PC-9 (cell line): Measurements from ENCODE around the gene KIF26B. TPM values are rescaled to one million over a fixed set of nuclear protein-coding genes. Genes with fewer than 3 reads are reported as not detected.

ENCODE experiments used
- BruUV-seq: library from RNA; stranded (reverse); fragments of 400-500 nt; replicated peaks from 2 replicates; lab custom pipeline; 2021; lab: Mats Ljungman, UMichigan
- CTCF ChIA-PET: fragments of 300-600 bp; sonication (Branson Sonifier 250); formaldehyde crosslinking; loops from one replicate; lab custom pipeline; 2022; ENCODE audit warnings: antibody characterized with exemption; lab: Charles Lee
- POLR2A ChIA-PET: fragments of 300-600 bp; sonication (Branson Sonifier 250); formaldehyde crosslinking; loops from one replicate; lab custom pipeline; 2022; ENCODE audit warnings: antibody characterized with exemption; ENCODE audit not compliant: unreplicated experiment; lab: Charles Lee
- DNase-seq, 2 experiments: peaks; one replicate each; pipeline versions ENCODE4 v3.0.0 to v3.0.0-alpha.2; 2015 to 2022; ENCODE audit warnings: mixed read lengths in 1 of 2
- H2AFZ ChIP-seq: fragments of 200-600 bp; sonication (generic); 2 replicates; pipeline ENCODE4 v1.8.1; 2017; ENCODE audit warnings: antibody characterized with exemption
- H3F3A ChIP-seq: fragments of 200-600 bp; sonication (generic); 2 replicates; pipeline ENCODE4 v1.8.1; 2017; ENCODE audit warnings: antibody characterized with exemption, mild to moderate bottlenecking, low read depth; ENCODE audit not compliant: insufficient read depth
- H3K27ac ChIP-seq: fragments of 200-600 bp; sonication (generic); 2 replicates; pipeline ENCODE4 v1.6.1; 2016; ENCODE audit warnings: mixed run types
- H3K27me3 ChIP-seq: fragments of 200-600 bp; sonication (generic); 2 replicates; pipeline ENCODE4 v1.6.1; 2016; ENCODE audit warnings: low read depth, mixed run types; ENCODE audit not compliant: insufficient read depth
- H3K36me3 ChIP-seq: fragments of 200-600 bp; sonication (generic); 2 replicates; pipeline ENCODE4 v1.6.1; 2016; ENCODE audit warnings: low read depth, mixed run types
- H3K4me1 ChIP-seq: fragments of 200-600 bp; sonication (generic); replicated peaks from 2 replicates; pipeline ENCODE4 v1.6.1; 2016; ENCODE audit warnings: mixed run types; ENCODE audit not compliant: insufficient read depth
- H3K4me2 ChIP-seq: fragments of 200-600 bp; sonication (generic); 2 replicates; pipeline ENCODE4 v1.6.1; 2017; ENCODE audit warnings: mixed run types
- H3K4me3 ChIP-seq: fragments of 200-600 bp; sonication (generic); 2 replicates; pipeline ENCODE4 v1.6.1; 2016; ENCODE audit warnings: mixed run types
- H3K79me2 ChIP-seq: fragments of 200-600 bp; sonication (generic); 2 replicates; pipeline ENCODE4 v1.6.1; 2017; ENCODE audit warnings: low read depth, mixed run types
- H3K9me2 ChIP-seq: fragments of 200-600 bp; sonication (generic); 2 replicates; pipeline ENCODE4 v1.8.1; 2017; ENCODE audit warnings: mild to moderate bottlenecking; ENCODE audit not compliant: insufficient read depth
- H3K9me3 ChIP-seq: fragments of 200-600 bp; sonication (generic); 2 replicates; pipeline ENCODE4 v1.8.1; 2016; ENCODE audit warnings: low read depth; ENCODE audit not compliant: insufficient read depth
- H4K20me1 ChIP-seq: fragments of 200-600 bp; sonication (generic); 2 replicates; pipeline ENCODE4 v1.8.1; 2017; ENCODE audit not compliant: insufficient read depth
- EZH2 ChIP-seq: fragments of 200-600 bp; sonication (generic); IDR thresholded peaks from 2 replicates; pipeline ENCODE4 v1.8.0; 2017; ENCODE audit warnings: antibody characterized with exemption, low read depth
- intact Hi-C: fragments of 100-400 bp; cut with micrococcal nuclease; formaldehyde crosslinking; loops from one replicate; pipeline ENCODE4 v1.10.0; 2022; ENCODE audit not compliant: unreplicated experiment
- total RNA-seq: library from RNA; stranded (reverse); gene quantifications from 2 replicates; pipeline ENCODE4 v1.2.3, GENCODE V29; 2021
- TF ChIP-seq, protein P1 (sequence below): fragments of 200-600 bp; sonication (generic); conservative IDR thresholded peaks from 2 replicates; pipeline ENCODE4 v1.6.1; 2017; ENCODE audit warnings: mixed run types, antibody characterized with exemption, mild to moderate bottlenecking, moderate library complexity

The KIF26B gene
- total RNA-seq, 1 experiment from 2014 or later = 0.11 TPM

DNA sequence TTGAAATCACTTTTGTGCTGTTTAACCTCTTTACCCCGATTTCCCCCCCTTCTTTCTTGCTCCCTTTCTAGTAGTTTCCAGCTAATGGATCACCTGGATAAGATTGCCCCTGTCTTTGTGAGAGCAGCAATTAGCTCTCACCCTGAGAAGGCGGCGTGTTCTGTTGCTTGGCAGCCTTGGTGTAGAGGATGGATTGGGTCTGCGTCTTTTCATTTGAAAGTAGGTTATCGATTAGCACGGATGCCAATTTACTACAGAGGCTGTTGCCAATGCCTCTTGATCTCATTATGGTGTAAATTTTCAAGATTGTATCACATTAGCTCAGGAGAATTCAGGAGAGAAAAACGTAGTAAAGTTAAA is 26.4 kb downstream of the KIF26B start:
- Histone ChIP-seq H2AFZ (no peak overlapping the region), H3K27ac (no peak overlapping the region), H3K4me1 (peaks cover 8% of the 10 kb centered on the region; the same call in 1 of the 2 replicates), H3K4me3 (no peak overlapping the region), H3K79me2 (no peaks in the 10 kb centered on the region), H3K36me3 (no peaks in the 10 kb centered on the region), H3K9me2 (no peaks in the 10 kb centered on the region), H3F3A (no peaks in the 10 kb centered on the region), H3K9me3 (no peaks in the 10 kb centered on the region), H3K27me3 (peaks cover 38% of the 10 kb centered on the region; the same call in 1 of the 2 replicates), H3K4me2 (no peak overlapping the region), H4K20me1 (no peaks in the 10 kb centered on the region)
- POLR2A ChIA-PET = no interaction called here
- intact Hi-C loops = no loop called here
- CTCF ChIA-PET = no interaction called here
- BruUV-seq = no TSS peak
- no peak for DNase-seq
- no peak for TF ChIP-seq EZH2

DNA sequence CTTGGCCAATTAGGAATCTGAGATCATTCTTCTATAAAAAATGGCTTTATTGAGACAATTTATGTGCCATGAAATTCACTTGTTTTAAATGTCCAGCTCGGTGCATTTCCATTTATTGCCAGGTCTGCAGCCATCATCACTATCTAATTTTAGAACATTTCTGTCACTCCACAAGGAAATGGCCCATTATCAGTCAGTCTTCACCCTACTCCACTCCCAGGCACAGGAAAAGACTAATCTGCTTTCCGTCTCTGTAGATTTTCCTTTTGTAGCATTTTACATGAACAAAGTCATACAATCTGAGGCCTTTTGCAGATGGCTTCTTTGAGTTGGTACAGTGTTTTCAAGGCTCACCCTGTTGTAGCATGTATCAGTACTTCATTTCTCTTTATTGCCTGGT is 27.2 kb downstream of the KIF26B start:
- H4K20me1 ChIP-seq = no peaks in the 10 kb centered on the region

DNA sequence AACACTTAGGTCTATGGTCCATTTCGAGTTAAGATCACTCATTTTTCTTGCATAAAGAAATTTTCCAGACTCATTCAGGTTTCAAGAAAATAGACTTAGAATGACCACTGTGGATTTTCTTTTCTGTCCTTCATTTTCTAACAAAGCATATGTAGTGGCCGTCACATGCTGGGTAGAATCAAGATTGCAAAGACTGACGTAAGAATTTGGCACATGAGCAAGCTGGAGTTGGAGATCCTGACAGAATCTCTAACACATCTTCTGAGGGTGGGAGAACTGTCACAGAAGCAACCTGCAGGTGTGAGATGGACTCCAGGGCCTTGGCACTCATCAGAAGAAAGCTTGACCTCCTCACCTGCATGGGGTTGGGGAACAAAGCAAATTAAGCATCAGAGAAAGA is 28.6 kb downstream of the KIF26B start:
- BruUV-seq = no TSS peak
- no peaks in the 10 kb centered on the region for H3K79me2 ChIP-seq
- H3K36me3 ChIP-seq = no peaks in the 10 kb centered on the region
- H3K9me2 ChIP-seq = no peaks in the 10 kb centered on the region
- no peak for DNase-seq
- no peak for TF ChIP-seq EZH2
- TF ChIP-seq, protein P1, sequence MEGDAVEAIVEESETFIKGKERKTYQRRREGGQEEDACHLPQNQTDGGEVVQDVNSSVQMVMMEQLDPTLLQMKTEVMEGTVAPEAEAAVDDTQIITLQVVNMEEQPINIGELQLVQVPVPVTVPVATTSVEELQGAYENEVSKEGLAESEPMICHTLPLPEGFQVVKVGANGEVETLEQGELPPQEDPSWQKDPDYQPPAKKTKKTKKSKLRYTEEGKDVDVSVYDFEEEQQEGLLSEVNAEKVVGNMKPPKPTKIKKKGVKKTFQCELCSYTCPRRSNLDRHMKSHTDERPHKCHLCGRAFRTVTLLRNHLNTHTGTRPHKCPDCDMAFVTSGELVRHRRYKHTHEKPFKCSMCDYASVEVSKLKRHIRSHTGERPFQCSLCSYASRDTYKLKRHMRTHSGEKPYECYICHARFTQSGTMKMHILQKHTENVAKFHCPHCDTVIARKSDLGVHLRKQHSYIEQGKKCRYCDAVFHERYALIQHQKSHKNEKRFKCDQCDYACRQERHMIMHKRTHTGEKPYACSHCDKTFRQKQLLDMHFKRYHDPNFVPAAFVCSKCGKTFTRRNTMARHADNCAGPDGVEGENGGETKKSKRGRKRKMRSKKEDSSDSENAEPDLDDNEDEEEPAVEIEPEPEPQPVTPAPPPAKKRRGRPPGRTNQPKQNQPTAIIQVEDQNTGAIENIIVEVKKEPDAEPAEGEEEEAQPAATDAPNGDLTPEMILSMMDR = no peak
- no peak overlapping the region for H3K27ac ChIP-seq
- H3K4me2 ChIP-seq = no peak overlapping the region
- ChIA-PET CTCF (no interaction called here), POLR2A (no interaction called here)
- no peaks in the 10 kb centered on the region for H3K4me1 ChIP-seq
- intact Hi-C loops = no loop called here
- no peak overlapping the region for H2AFZ ChIP-seq
- H3F3A ChIP-seq = no peaks in the 10 kb centered on the region
- H3K9me3 ChIP-seq = no peaks in the 10 kb centered on the region
- H3K4me3 ChIP-seq = no peak overlapping the region
- H4K20me1 ChIP-seq = no peaks in the 10 kb centered on the region
- peaks cover 49% of the 10 kb centered on the region for H3K27me3 ChIP-seq

More for the DNA sequence above, 27.2 kb downstream of the KIF26B start:
- BruUV-seq = no TSS peak
- intact Hi-C loops = no loop called here
- H3F3A ChIP-seq = no peaks in the 10 kb centered on the region
- peaks cover 4% of the 10 kb centered on the region; the same call in 1 of the 2 replicates for H3K4me1 ChIP-seq
- H3K27me3 ChIP-seq = peaks cover 41% of the 10 kb centered on the region; the same call in 1 of the 2 replicates
- CTCF ChIA-PET = no interaction called here
- H3K4me3 ChIP-seq = no peak overlapping the region
- H3K9me3 ChIP-seq = no peaks in the 10 kb centered on the region
- no peak for DNase-seq
- POLR2A ChIA-PET = no interaction called here
- no peaks in the 10 kb centered on the region for H3K79me2 ChIP-seq
- no peaks in the 10 kb centered on the region for H3K9me2 ChIP-seq
- TF ChIP-seq, protein P1 = no peak
- TF ChIP-seq EZH2 = no peak
- no peak overlapping the region for H3K27ac ChIP-seq
- H2AFZ ChIP-seq = no peak overlapping the region
- no peaks in the 10 kb centered on the region for H3K36me3 ChIP-seq
- H3K4me2 ChIP-seq = no peak overlapping the region

DNA sequence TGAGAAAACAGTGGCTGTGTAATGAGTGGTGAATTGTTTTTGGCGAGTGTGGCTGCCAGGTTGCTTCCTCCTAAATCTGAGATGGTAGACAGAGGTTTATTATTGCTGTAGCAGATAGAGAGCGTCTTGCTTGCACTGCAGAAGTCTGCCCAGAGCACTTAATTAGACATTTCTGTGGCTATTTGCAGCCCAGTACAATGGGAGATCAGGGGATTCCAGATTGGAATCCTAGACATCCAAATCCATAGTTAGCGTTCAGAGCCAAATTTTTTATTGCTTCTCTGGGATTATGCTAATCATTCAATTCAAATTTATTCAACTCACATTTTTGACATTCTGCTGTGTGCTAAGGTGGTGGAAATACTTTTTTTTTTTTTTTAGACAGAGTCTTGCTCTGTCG is 30.0 kb downstream of the KIF26B start:
- no TSS peak for BruUV-seq
- H4K20me1 ChIP-seq = no peaks in the 10 kb centered on the region

More for the DNA sequence above, 30.0 kb downstream of the KIF26B start:
- no peak for DNase-seq
- Histone ChIP-seq H3K9me3 (no peaks in the 10 kb centered on the region), H3K4me2 (no peak overlapping the region), H3F3A (no peaks in the 10 kb centered on the region), H3K4me3 (no peak overlapping the region), H3K27ac (no peak overlapping the region), H3K79me2 (no peaks in the 10 kb centered on the region), H3K27me3 (peaks cover 59% of the 10 kb centered on the region), H3K9me2 (no peaks in the 10 kb centered on the region), H3K36me3 (no peaks in the 10 kb centered on the region), H2AFZ (no peak overlapping the region), H3K4me1 (no peaks in the 10 kb centered on the region)
- ChIA-PET POLR2A (no interaction called here), CTCF (no interaction called here)
- TF ChIP-seq, protein P1 = no peak
- no peak for TF ChIP-seq EZH2
- intact Hi-C loops = no loop called here
